ENCODE measurements around the gene ERICH6.

GRCh38 chr3:150743508-150743907 lies 39.8 kb upstream of the ERICH6 start:
- TF ChIP-seq, protein P1, sequence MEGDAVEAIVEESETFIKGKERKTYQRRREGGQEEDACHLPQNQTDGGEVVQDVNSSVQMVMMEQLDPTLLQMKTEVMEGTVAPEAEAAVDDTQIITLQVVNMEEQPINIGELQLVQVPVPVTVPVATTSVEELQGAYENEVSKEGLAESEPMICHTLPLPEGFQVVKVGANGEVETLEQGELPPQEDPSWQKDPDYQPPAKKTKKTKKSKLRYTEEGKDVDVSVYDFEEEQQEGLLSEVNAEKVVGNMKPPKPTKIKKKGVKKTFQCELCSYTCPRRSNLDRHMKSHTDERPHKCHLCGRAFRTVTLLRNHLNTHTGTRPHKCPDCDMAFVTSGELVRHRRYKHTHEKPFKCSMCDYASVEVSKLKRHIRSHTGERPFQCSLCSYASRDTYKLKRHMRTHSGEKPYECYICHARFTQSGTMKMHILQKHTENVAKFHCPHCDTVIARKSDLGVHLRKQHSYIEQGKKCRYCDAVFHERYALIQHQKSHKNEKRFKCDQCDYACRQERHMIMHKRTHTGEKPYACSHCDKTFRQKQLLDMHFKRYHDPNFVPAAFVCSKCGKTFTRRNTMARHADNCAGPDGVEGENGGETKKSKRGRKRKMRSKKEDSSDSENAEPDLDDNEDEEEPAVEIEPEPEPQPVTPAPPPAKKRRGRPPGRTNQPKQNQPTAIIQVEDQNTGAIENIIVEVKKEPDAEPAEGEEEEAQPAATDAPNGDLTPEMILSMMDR (conservative IDR thresholded peaks at IDR 0.05 in 1 of 2, IDR thresholded peaks at IDR 0.05 in 1 of 2; ENCODE audit: extremely low read depth in 1 of 2, insufficient read depth in 1 of 2, low read depth in 1 of 2, low read length in 2 of 2): no peak
- no peak for TF ChIP-seq EZH2 (IDR thresholded peaks at IDR 0.05; ENCODE audit: borderline replicate concordance, low read length)

All from mammary epithelial cell (primary cell).